K562 (cell line): ENCODE data around the gene MAP3K6. TPM values are rescaled to one million over a fixed set of nuclear protein-coding genes. Genes with fewer than 3 reads are reported as not detected.

Source experiments
- E2F3 ChIP-seq: fragments of 250-450 bp; sonication (Bioruptor Pico); IDR thresholded peaks from 2 replicates; pipeline ENCODE4 v1.4.0; 2020; ENCODE audit warnings: mild to moderate bottlenecking
- E4F1 ChIP-seq: fragments of 250-450 bp; sonication (Bioruptor Pico); IDR thresholded peaks from 2 replicates; pipeline ENCODE4 v1.5.0; 2021; ENCODE audit warnings: mild to moderate bottlenecking, borderline replicate concordance
- EP400 ChIP-seq: fragments of 450-650 bp; IDR thresholded peaks from 2 replicates; pipeline ENCODE4 v1.6.1; 2017; ENCODE audit warnings: antibody characterized with exemption, mild to moderate bottlenecking, moderate library complexity
- HOXB6 ChIP-seq: fragments of 250-450 bp; sonication (Bioruptor Pico); IDR thresholded peaks from 2 replicates; pipeline ENCODE4 v1.5.1; 2022; ENCODE audit warnings: mild to moderate bottlenecking, borderline replicate concordance
- NKRF ChIP-seq: fragments of 450-650 bp; IDR thresholded peaks from 2 replicates; pipeline ENCODE4 v1.6.1; 2016; ENCODE audit warnings: borderline replicate concordance
- PHF21A ChIP-seq: fragments of 450-650 bp; IDR thresholded peaks from 2 replicates; pipeline ENCODE4 v1.6.1; 2017; ENCODE audit warnings: low read depth, borderline replicate concordance
- POLR2AphosphoS2 ChIP-seq: IDR thresholded peaks from 2 replicates; pipeline ENCODE4 v1.6.1; 2012; ENCODE audit warnings: low read length, improper control_type of control experiment
- POLR2G ChIP-seq: fragments of 200-400 bp; formaldehyde crosslinking; IDR thresholded peaks from 2 replicates; pipeline ENCODE4 v1.6.1; 2017; ENCODE audit warnings: low read depth, mild to moderate bottlenecking, antibody characterized with exemption, low read length, moderate library complexity
- POLR3G ChIP-seq: IDR thresholded peaks from 2 replicates; pipeline ENCODE4 v1.6.1; 2011; ENCODE audit not compliant: insufficient read length, insufficient replicate concordance; ENCODE audit errors: extremely low read depth
- RCOR1 ChIP-seq, 2 experiments: IDR thresholded peaks; 2 replicates each; pipeline ENCODE4 v1.6.1; 2012; ENCODE audit warnings: low read depth in 2 of 2, low read length in 2 of 2, borderline replicate concordance in 1 of 2, improper control_type of control experiment in 1 of 2
- SAP30 ChIP-seq: fragments of 200-600 bp; sonication (generic); IDR thresholded peaks from 2 replicates; pipeline ENCODE4 v1.6.1; 2012; ENCODE audit warnings: borderline replicate concordance, low read depth, mild to moderate bottlenecking, moderate library complexity, low read length, control low read depth, inconsistent platforms; ENCODE audit not compliant: insufficient read depth, poor library complexity, severe bottlenecking
- SMAD3 ChIP-seq: fragments of 450-650 bp; formaldehyde crosslinking; conservative IDR thresholded peaks from 2 replicates; pipeline ENCODE4 v1.4.0; 2020; ENCODE audit warnings: mild to moderate bottlenecking
- SNIP1 ChIP-seq: fragments of 450-650 bp; IDR thresholded peaks from 2 replicates; pipeline ENCODE4 v1.7.1; 2017; ENCODE audit warnings: low read depth, mild to moderate bottlenecking
- THRB ChIP-seq: fragments of 450-650 bp; formaldehyde crosslinking; conservative IDR thresholded peaks from 2 replicates; pipeline ENCODE4 v1.4.0; 2022; ENCODE audit warnings: mild to moderate bottlenecking, missing genetic modification characterization
- YBX1 ChIP-seq: fragments of 450-650 bp; IDR thresholded peaks from 2 replicates; pipeline ENCODE4 v1.7.1; 2016; ENCODE audit warnings: mild to moderate bottlenecking
- ZKSCAN3 ChIP-seq: fragments of 250-450 bp; sonication (Bioruptor Pico); IDR thresholded peaks from 2 replicates; pipeline ENCODE4 v1.4.0; 2020
- ZNF175 ChIP-seq: fragments of 200-800 bp; sonication (Bioruptor generic); IDR thresholded peaks from 2 replicates; pipeline ENCODE4 v1.6.1; 2016; ENCODE audit warnings: low read depth, mild to moderate bottlenecking, missing genetic modification characterization, missing compliant biosample characterization
- ZNF239 ChIP-seq: fragments of 250-450 bp; sonication (Bioruptor Pico); IDR thresholded peaks from 2 replicates; pipeline ENCODE4 v1.4.0; 2020; ENCODE audit warnings: mild to moderate bottlenecking
- ZNF764 ChIP-seq: fragments of 250-450 bp; sonication (Bioruptor Pico); IDR thresholded peaks from 2 replicates; pipeline ENCODE4 v1.4.0; 2020; ENCODE audit warnings: low read depth, mild to moderate bottlenecking, moderate library complexity
- ZSCAN32 ChIP-seq: fragments of 450-650 bp; formaldehyde crosslinking; IDR thresholded peaks from 2 replicates; pipeline ENCODE4 v1.4.0; 2020; ENCODE audit warnings: mild to moderate bottlenecking, moderate library complexity
- polyA plus RNA-seq, 8 experiments: library from polyadenylated mRNA; depleted of rRNA in 4 of 8; stranded (reverse) in 5 of 8; unstranded in 3 of 8; fragments of >200 nt; fragmentation: Nextera tagmentation in 2 of 8; fragmentation: Illumina TruSeq in 1 of 8; extraction: Ambion mirVana in 2 of 8; extraction: Trizol in 1 of 8; gene quantifications; 2 replicates each; pipeline versions ENCODE4 v1.2.1 to v1.2.3, GENCODE V29; 2011 to 2014; ENCODE audit warnings: inconsistent platforms in 1 of 8, missing spikeins in 1 of 8
- total RNA-seq, 7 experiments: library from RNA; depleted of rRNA in 6 of 7; stranded (reverse); fragments of >200 nt in 6 of 7; fragmentation: Illumina TruSeq in 2 of 7; extraction: Trizol in 2 of 7; gene quantifications; 2 replicates each; pipeline versions ENCODE4 v1.2.1 to v1.2.3, GENCODE V29; 2011 to 2021; ENCODE audit warnings: low replicate concordance in 1 of 7
- TF ChIP-seq, protein P1 (sequence below): sonication (generic); formaldehyde crosslinking; IDR thresholded peaks from 2 replicates; pipeline ENCODE4 v1.8.0; 2022; ENCODE audit warnings: missing genetic modification reagents, mild to moderate bottlenecking, moderate library complexity, borderline replicate concordance

MAP3K6 gene
- total and polyA plus RNA-seq, 9 of the 15 experiments (the other 6 are each of a cell fraction or from before 2014, with no cell fraction given): 0.99 to 21.9 (median 7.0) TPM

GRCh38 chr1:27392096-27392777, 25.5 kb upstream of the MAP3K6 start, which contains the start of gene GPR3 (continued):
- no peak for TF ChIP-seq YBX1
- TF ChIP-seq SNIP1: no peak
- 0 out of 2 replicates have a peak, but pooled peaks have one; percentile 16 for TF ChIP-seq E2F3
- TF ChIP-seq NKRF: peak; percentile 77
- TF ChIP-seq THRB (CRISPR knock-in tag): peak; percentile 85
- TF ChIP-seq POLR3G: no peak
- peak; percentile 88 for TF ChIP-seq EP400
- no peak for TF ChIP-seq E4F1 (CRISPR knock-in tag)
- peak; percentile 83; the same call in 1 of the 2 replicates for TF ChIP-seq PHF21A
- TF ChIP-seq ZNF764 (CRISPR knock-in tag): no peak
- no peak for TF ChIP-seq ZSCAN32 (CRISPR knock-in tag)
- peak; percentile 85 for TF ChIP-seq POLR2G
- TF ChIP-seq ZNF175: no peak
- TF ChIP-seq, protein P1, sequence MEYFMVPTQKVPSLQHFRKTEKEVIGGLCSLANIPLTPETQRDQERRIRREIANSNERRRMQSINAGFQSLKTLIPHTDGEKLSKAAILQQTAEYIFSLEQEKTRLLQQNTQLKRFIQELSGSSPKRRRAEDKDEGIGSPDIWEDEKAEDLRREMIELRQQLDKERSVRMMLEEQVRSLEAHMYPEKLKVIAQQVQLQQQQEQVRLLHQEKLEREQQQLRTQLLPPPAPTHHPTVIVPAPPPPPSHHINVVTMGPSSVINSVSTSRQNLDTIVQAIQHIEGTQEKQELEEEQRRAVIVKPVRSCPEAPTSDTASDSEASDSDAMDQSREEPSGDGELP (CRISPR knock-in tag): peak; percentile 76; the same call in 1 of the 2 replicates
- 0 out of 2 replicates have a peak, but pooled peaks have one; percentile 52 for TF ChIP-seq HOXB6 (CRISPR knock-in tag)
- peak in 1 of 2 experiments; percentile 71; a peak in 2 of 4 replicates for TF ChIP-seq RCOR1 (IDR thresholded peaks at IDR 0.05; ENCODE audit: borderline replicate concordance in 1 of 2, low read depth in 2 of 2, low read length in 2 of 2)
- 0 out of 2 replicates have a peak, but pooled peaks have one; percentile 22 for TF ChIP-seq SMAD3
- no peak for TF ChIP-seq ZNF239 (CRISPR knock-in tag)
- no peak for TF ChIP-seq ZKSCAN3 (CRISPR knock-in tag)
- TF ChIP-seq POLR2AphosphoS2: no peak
- TF ChIP-seq SAP30: no peak
